WTC11 (cell line): ENCODE results near the gene DPCD. TPM values are rescaled to one million over a fixed set of nuclear protein-coding genes. Genes with fewer than 3 reads are reported as not detected.

Experiments used
- ATAC-seq: fragments of 200-7000 bp; cut with Tn5 transposase; 2 replicates; pipeline ENCODE4 v1.10.0; 2021; ENCODE audit warnings: mild to moderate bottlenecking, moderate library complexity
- CTCF ChIA-PET: fragments of 300-600 bp; sonication (Branson Sonifier 250); formaldehyde crosslinking; loops from one replicate; lab custom pipeline; 2021; ENCODE audit warnings: antibody characterized with exemption; lab: Charles Lee
- POLR2A ChIA-PET: fragments of 350-600 bp; sonication (Branson Sonifier 250); formaldehyde crosslinking; loops from one replicate; lab custom pipeline; 2021; ENCODE audit warnings: antibody characterized with exemption; lab: Charles Lee
- DNase-seq: peaks from one replicate; pipeline ENCODE4 v3.0.0; 2021; ENCODE audit warnings: low spot score
- H3K27ac Mint-ChIP-seq: 2 replicates; pipeline ENCODE4 v1.8.0; 2021; ENCODE audit warnings: mixed read lengths
- H3K27me3 Mint-ChIP-seq: 2 replicates; pipeline ENCODE4 v1.8.0; 2021; ENCODE audit warnings: low read depth, mild to moderate bottlenecking, moderate library complexity, mixed read lengths
- H3K36me3 Mint-ChIP-seq: 2 replicates; pipeline ENCODE4 v1.8.0; 2021; ENCODE audit warnings: mixed read lengths
- H3K4me1 Mint-ChIP-seq: 2 replicates; pipeline ENCODE4 v1.8.0; 2022; ENCODE audit warnings: mixed read lengths
- H3K4me3 Mint-ChIP-seq: 2 replicates; pipeline ENCODE4 v1.8.0; 2021; ENCODE audit warnings: mild to moderate bottlenecking, moderate library complexity, mixed read lengths
- H3K9me3 Mint-ChIP-seq: 2 replicates; pipeline ENCODE4 v1.8.0; 2021; ENCODE audit warnings: mixed read lengths
- CBFB ChIP-seq: sonication (generic); formaldehyde crosslinking; IDR thresholded peaks from 2 replicates; pipeline ENCODE4 v1.8.1; 2022; ENCODE audit warnings: mild to moderate bottlenecking, low read depth, missing genetic modification reagents
- CREB1 ChIP-seq: sonication (generic); formaldehyde crosslinking; IDR thresholded peaks from 2 replicates; pipeline ENCODE4 v1.8.0; 2023; ENCODE audit warnings: mild to moderate bottlenecking, missing genetic modification reagents
- EMX1 ChIP-seq: fragments of 250-450 bp; sonication (Bioruptor Pico); IDR thresholded peaks from 2 replicates; pipeline ENCODE4 v1.8.0; 2021; ENCODE audit warnings: mild to moderate bottlenecking
- ETV6 ChIP-seq: sonication (generic); formaldehyde crosslinking; IDR thresholded peaks from 2 replicates; pipeline ENCODE4 v1.8.1; 2022; ENCODE audit warnings: mild to moderate bottlenecking, missing genetic modification reagents
- FOXJ3 ChIP-seq: sonication (generic); formaldehyde crosslinking; IDR thresholded peaks from 2 replicates; pipeline ENCODE4 v1.9.0; 2021; ENCODE audit warnings: missing genetic modification reagents, mild to moderate bottlenecking, borderline replicate concordance
- FOXP4 ChIP-seq: sonication (generic); formaldehyde crosslinking; IDR thresholded peaks from 2 replicates; pipeline ENCODE4 v1.8.0; 2022; ENCODE audit warnings: mild to moderate bottlenecking, missing genetic modification reagents
- NR3C1 ChIP-seq: sonication (generic); formaldehyde crosslinking; conservative IDR thresholded peaks from 2 replicates; pipeline ENCODE4 v1.8.1; 2023; ENCODE audit warnings: low read depth, mild to moderate bottlenecking, missing genetic modification reagents
- SOX15 ChIP-seq: fragments of 250-450 bp; sonication (Bioruptor Pico); IDR thresholded peaks from 2 replicates; pipeline ENCODE4 v1.9.0; 2021; ENCODE audit warnings: mild to moderate bottlenecking
- TCF7 ChIP-seq: sonication (generic); formaldehyde crosslinking; IDR thresholded peaks from 2 replicates; pipeline ENCODE4 v1.8.0; 2022; ENCODE audit warnings: mild to moderate bottlenecking, low read depth, missing genetic modification reagents, moderate library complexity
- ZNF219 ChIP-seq: sonication (generic); formaldehyde crosslinking; IDR thresholded peaks from 2 replicates; pipeline ENCODE4 v1.8.0; 2023; ENCODE audit warnings: missing genetic modification reagents, mild to moderate bottlenecking, borderline replicate concordance
- ZNF263 ChIP-seq: sonication (generic); formaldehyde crosslinking; IDR thresholded peaks from 2 replicates; pipeline ENCODE4 v1.8.1; 2022; ENCODE audit warnings: low read depth, mild to moderate bottlenecking, moderate library complexity, missing genetic modification reagents
- ZNF317 ChIP-seq: sonication (generic); formaldehyde crosslinking; IDR thresholded peaks from 2 replicates; pipeline ENCODE4 v1.8.1; 2023; ENCODE audit warnings: low read depth, mild to moderate bottlenecking, moderate library complexity, missing genetic modification reagents, borderline replicate concordance
- ZNF512 ChIP-seq: sonication (generic); formaldehyde crosslinking; IDR thresholded peaks from 2 replicates; pipeline ENCODE4 v1.8.1; 2022; ENCODE audit warnings: missing genetic modification reagents, borderline replicate concordance
- ZSCAN18 ChIP-seq: fragments of 250-450 bp; sonication (Bioruptor Pico); IDR thresholded peaks from 2 replicates; pipeline ENCODE4 v2.1.2; 2022; ENCODE audit warnings: mild to moderate bottlenecking, moderate library complexity
- total RNA-seq: library from RNA; stranded (reverse); gene quantifications from 3 replicates; pipeline ENCODE4 v1.2.3, GENCODE V29; 2021
- TF ChIP-seq, protein P1 (sequence below): fragments of 250-450 bp; sonication (Bioruptor Pico); IDR thresholded peaks from 2 replicates; pipeline ENCODE4 v1.9.0; 2021; ENCODE audit warnings: mild to moderate bottlenecking
- TF ChIP-seq, protein P2 (sequence below): sonication (generic); formaldehyde crosslinking; IDR thresholded peaks from 2 replicates; pipeline ENCODE4 v1.8.0; 2023; ENCODE audit warnings: missing genetic modification reagents, mild to moderate bottlenecking, borderline replicate concordance
- TF ChIP-seq, protein P3 (sequence below): sonication (generic); formaldehyde crosslinking; IDR thresholded peaks from 2 replicates; pipeline ENCODE4 v1.8.0; 2022; ENCODE audit warnings: mild to moderate bottlenecking, missing genetic modification reagents
- TF ChIP-seq, protein P4 (sequence below): fragments of 250-450 bp; sonication (Bioruptor Pico); IDR thresholded peaks from 2 replicates; pipeline ENCODE4 v1.9.0; 2021; ENCODE audit warnings: mild to moderate bottlenecking, borderline replicate concordance
- TF ChIP-seq, protein P5 (sequence below): fragments of 250-450 bp; sonication (Bioruptor Pico); IDR thresholded peaks from 2 replicates; pipeline ENCODE4 v1.9.0; 2021; ENCODE audit warnings: moderate library complexity, mild to moderate bottlenecking, inconsistent platforms, borderline replicate concordance

The DPCD gene
- total RNA-seq, 1 experiment from 2014 or later = 21.8 TPM

- H3K9me3 Mint-ChIP-seq = no peaks in the 10 kb centered on the region
- ChIA-PET POLR2A (no interaction called here), CTCF (interaction anchor here (1.1 to 4.6 kb wide), 4 partner anchors 9 to 353 kb away, joined by 3 to 80 read pairs (median 29); no protein-coding TSS in a partner anchor)
- TF ChIP-seq, protein P1, sequence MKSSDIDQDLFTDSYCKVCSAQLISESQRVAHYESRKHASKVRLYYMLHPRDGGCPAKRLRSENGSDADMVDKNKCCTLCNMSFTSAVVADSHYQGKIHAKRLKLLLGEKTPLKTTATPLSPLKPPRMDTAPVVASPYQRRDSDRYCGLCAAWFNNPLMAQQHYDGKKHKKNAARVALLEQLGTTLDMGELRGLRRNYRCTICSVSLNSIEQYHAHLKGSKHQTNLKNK (CRISPR knock-in tag) = no peak
- TF ChIP-seq EMX1 (CRISPR knock-in tag) = no peak
- TF ChIP-seq, protein P2, sequence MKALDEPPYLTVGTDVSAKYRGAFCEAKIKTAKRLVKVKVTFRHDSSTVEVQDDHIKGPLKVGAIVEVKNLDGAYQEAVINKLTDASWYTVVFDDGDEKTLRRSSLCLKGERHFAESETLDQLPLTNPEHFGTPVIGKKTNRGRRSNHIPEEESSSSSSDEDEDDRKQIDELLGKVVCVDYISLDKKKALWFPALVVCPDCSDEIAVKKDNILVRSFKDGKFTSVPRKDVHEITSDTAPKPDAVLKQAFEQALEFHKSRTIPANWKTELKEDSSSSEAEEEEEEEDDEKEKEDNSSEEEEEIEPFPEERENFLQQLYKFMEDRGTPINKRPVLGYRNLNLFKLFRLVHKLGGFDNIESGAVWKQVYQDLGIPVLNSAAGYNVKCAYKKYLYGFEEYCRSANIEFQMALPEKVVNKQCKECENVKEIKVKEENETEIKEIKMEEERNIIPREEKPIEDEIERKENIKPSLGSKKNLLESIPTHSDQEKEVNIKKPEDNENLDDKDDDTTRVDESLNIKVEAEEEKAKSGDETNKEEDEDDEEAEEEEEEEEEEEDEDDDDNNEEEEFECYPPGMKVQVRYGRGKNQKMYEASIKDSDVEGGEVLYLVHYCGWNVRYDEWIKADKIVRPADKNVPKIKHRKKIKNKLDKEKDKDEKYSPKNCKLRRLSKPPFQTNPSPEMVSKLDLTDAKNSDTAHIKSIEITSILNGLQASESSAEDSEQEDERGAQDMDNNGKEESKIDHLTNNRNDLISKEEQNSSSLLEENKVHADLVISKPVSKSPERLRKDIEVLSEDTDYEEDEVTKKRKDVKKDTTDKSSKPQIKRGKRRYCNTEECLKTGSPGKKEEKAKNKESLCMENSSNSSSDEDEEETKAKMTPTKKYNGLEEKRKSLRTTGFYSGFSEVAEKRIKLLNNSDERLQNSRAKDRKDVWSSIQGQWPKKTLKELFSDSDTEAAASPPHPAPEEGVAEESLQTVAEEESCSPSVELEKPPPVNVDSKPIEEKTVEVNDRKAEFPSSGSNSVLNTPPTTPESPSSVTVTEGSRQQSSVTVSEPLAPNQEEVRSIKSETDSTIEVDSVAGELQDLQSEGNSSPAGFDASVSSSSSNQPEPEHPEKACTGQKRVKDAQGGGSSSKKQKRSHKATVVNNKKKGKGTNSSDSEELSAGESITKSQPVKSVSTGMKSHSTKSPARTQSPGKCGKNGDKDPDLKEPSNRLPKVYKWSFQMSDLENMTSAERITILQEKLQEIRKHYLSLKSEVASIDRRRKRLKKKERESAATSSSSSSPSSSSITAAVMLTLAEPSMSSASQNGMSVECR (CRISPR knock-in tag) = no peak
- TF ChIP-seq CBFB (CRISPR knock-in tag) = no peak
- TF ChIP-seq, protein P3, sequence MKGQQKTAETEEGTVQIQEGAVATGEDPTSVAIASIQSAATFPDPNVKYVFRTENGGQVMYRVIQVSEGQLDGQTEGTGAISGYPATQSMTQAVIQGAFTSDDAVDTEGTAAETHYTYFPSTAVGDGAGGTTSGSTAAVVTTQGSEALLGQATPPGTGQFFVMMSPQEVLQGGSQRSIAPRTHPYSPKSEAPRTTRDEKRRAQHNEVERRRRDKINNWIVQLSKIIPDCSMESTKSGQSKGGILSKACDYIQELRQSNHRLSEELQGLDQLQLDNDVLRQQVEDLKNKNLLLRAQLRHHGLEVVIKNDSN = no peak
- TF ChIP-seq, protein P4, sequence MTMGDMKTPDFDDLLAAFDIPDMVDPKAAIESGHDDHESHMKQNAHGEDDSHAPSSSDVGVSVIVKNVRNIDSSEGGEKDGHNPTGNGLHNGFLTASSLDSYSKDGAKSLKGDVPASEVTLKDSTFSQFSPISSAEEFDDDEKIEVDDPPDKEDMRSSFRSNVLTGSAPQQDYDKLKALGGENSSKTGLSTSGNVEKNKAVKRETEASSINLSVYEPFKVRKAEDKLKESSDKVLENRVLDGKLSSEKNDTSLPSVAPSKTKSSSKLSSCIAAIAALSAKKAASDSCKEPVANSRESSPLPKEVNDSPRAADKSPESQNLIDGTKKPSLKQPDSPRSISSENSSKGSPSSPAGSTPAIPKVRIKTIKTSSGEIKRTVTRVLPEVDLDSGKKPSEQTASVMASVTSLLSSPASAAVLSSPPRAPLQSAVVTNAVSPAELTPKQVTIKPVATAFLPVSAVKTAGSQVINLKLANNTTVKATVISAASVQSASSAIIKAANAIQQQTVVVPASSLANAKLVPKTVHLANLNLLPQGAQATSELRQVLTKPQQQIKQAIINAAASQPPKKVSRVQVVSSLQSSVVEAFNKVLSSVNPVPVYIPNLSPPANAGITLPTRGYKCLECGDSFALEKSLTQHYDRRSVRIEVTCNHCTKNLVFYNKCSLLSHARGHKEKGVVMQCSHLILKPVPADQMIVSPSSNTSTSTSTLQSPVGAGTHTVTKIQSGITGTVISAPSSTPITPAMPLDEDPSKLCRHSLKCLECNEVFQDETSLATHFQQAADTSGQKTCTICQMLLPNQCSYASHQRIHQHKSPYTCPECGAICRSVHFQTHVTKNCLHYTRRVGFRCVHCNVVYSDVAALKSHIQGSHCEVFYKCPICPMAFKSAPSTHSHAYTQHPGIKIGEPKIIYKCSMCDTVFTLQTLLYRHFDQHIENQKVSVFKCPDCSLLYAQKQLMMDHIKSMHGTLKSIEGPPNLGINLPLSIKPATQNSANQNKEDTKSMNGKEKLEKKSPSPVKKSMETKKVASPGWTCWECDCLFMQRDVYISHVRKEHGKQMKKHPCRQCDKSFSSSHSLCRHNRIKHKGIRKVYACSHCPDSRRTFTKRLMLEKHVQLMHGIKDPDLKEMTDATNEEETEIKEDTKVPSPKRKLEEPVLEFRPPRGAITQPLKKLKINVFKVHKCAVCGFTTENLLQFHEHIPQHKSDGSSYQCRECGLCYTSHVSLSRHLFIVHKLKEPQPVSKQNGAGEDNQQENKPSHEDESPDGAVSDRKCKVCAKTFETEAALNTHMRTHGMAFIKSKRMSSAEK (CRISPR knock-in tag) = no peak
- no peak for TF ChIP-seq SOX15 (CRISPR knock-in tag)
- TF ChIP-seq ZNF512 = no peak
- TF ChIP-seq FOXP4 (CRISPR knock-in tag) = no peak
- no peak for TF ChIP-seq ZSCAN18 (CRISPR knock-in tag)
- TF ChIP-seq ZNF263 = no peak
- TF ChIP-seq ZNF317 (CRISPR knock-in tag) = no peak
- TF ChIP-seq, protein P5, sequence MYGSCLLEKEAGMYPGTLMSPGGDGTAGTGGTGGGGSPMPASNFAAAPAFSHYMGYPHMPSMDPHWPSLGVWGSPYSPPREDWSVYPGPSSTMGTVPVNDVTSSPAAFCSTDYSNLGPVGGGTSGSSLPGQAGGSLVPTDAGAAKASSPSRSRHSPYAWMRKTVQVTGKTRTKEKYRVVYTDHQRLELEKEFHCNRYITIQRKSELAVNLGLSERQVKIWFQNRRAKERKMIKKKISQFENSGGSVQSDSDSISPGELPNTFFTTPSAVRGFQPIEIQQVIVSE (CRISPR knock-in tag) = no peak
- TF ChIP-seq ZNF219 (CRISPR knock-in tag) = no peak
- TF ChIP-seq NR3C1 (CRISPR knock-in tag) = no peak
- TF ChIP-seq FOXJ3 (CRISPR knock-in tag) = no peak
- TF ChIP-seq TCF7 (CRISPR knock-in tag) = no peak
- no peak for TF ChIP-seq ETV6 (CRISPR knock-in tag)
- no peak for TF ChIP-seq CREB1 (CRISPR knock-in tag)
- TF ChIP-seq, all 79 proteins: peak for 0
- H3K4me1 Mint-ChIP-seq = peaks cover 26% of the 10 kb centered on the region
- no peak overlapping the region for H3K27ac Mint-ChIP-seq
- DNase-seq (no peak), ATAC-seq (no peak)
- no peaks in the 10 kb centered on the region for H3K36me3 Mint-ChIP-seq
- H3K27me3 Mint-ChIP-seq = peaks cover 71% of the 10 kb centered on the region
- no peak overlapping the region for H3K4me3 Mint-ChIP-seq
Observed at GRCh38 chr10:101567165-101568006, 20.7 kb upstream of the DPCD start.
